NCI-H446 treated with DMSO at 0.1 percent for 48 hours (cell line): Measurements from ENCODE around the gene ENKD1.

Source experiments
- DNase-seq: peaks from one replicate; lab custom pipeline; 2025; lab: John Stamatoyannopoulos, UW

ENKD1 gene

GRCh38 chr16:67651039-67651438, 15.5 kb downstream of the ENKD1 start:
- DNase-seq, result no peak

DNA sequence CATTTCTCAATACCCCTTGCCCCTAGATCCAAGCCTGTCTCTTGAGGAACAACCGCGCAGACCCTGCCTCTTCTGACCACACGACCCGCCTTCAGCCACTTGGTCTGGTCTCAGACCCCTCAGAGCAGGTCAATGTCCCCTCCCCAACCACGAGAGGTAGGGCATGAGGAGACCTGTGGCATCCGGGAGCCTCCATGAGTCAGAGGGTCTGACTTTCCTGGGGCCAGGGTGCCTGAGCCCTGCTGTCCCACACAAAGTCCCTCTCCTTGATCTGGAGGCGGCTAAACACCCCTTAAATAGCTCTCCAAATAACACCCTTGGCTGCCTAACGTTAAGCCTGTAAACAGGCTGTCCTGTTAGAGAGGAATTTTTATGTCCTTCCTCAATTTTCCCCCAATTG, 16.5 kb downstream of the ENKD1 start:
- no peak for DNase-seq

DNA sequence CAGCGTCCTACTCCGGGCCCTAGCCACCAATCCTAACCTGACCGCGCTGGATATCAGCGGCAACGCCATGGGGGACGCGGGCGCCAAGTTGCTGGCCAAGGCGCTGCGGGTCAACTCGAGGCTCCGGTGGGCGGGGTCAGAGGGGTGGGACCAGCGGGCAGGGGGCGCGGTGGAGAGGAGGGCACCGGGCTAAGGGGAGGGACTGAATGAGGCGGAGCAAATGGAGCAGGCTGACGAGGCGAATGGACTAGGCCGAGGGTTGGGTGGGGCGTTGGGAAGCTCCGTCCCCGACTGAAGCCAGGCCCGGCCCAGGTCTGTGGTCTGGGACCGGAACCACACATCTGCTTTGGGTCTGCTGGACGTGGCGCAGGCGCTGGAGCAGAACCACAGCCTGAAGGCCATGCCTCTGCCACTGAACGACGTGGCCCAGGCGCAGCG, 17.0 kb downstream of the ENKD1 start:
- DNase-seq, result no peak

- no peak for DNase-seq
These were observed 17.7 kb downstream of the ENKD1 start for GRCh38 chr16:67648764-67649407.

GRCh38 chr16:67648088-67648763, 18.3 kb downstream of the ENKD1 start:
- no peak for DNase-seq

DNA sequence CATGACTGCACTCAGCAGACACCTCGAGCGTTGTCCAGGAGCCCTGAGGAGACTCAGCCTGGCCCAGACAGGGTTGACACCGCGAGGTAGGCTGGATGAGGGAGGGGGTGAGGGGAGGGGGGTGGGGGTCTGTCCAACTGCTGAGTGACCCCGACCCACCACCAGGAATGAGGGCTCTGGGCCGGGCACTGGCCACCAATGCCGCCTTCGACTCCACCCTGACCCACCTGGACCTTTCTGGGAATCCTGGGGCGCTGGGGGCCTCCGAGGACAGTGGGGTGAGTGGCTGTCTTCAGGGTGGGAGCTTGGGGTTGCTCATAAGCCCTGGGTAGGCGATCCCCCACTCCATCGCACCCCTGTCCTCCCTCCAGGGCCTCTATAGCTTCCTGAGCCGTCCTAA, 18.9 kb downstream of the ENKD1 start:
- DNase-seq, result no peak

GRCh38 chr16:67647111-67647651, 19.4 kb downstream of the ENKD1 start:
- no peak for DNase-seq

DNA sequence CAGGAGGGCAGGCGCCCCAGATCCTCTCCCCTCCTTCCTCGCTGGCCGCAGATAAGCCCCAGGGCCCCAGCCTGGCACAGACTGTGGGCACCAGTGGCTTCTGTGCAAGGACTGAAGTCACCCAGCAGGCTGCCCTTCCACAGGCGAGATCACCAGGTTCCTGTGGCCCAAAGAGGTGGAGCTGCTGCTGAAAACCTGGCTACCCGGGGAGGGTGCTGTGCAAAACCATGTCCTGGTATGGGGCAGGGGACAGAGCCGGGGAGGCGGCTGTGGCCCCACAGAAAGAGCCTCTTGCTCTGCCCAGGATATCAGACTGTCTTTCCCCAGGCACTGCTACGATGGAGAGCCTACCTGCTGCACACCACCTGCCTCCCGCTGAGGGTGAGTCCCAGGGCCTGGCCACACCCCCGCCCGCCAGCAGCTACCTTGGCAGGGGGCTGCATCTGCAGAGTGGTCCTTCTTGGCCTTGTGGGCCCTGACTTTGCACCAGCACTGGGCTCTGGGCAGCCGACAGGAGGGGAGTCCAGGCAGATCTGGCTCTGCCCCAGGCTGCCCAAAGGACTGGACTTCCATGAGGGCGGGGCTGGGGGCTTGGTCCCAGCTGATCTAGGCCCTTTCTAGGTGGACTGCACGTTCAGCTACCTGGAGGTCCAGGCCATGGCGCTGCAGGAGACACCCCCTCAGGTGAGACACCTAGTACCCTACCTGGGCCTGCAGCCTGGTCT, 21.0 kb downstream of the ENKD1 start:
- DNase-seq, result no peak

GRCh38 chr16:67644038-67644437, 22.5 kb downstream of the ENKD1 start:
- DNase-seq, result no peak

DNA sequence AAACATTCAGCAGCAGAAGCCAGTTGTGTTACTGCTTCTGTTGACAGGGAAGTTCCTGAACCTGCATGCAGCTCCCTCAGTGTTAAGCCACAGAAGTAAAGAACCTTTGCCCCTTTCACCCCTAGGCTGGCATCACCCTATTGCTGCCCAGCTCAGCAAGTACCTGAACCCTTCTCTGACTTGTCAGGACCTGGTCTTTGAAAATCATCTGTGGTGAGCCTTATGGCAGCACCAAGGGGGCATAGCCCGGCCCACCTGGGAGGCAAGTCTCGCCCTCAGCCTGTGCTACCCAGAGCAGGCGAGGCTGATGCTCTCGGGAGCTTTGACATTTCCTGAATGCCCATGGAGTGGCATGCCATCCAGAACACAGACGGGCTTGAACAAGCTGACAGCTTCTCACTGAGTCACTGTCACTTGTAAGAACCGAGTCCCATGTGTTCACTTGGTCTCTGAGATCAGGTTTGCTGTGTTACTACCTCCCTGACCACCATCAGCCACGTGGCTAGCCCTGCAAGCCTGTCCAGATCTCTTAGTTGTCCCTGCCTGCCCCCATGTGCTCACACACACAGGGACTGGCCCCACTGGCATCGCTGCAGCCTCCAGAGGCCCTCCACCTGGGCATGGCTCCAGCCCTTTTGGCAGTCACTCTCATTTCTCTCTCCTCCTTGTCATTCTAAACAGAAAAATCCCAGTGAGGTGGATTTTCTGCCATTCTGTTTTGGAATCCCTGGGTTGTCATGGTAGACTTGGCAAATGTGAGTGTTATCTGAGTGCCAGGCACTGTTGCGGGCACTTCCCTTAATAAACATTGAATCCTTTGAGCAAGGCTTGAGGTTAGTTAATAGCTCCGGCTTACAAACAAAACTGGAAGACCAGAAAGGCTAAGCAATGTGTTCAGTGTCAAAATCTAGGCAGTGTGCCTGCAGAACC, 24.5 kb downstream of the ENKD1 start:
- peak; percentile 66 for DNase-seq

DNA sequence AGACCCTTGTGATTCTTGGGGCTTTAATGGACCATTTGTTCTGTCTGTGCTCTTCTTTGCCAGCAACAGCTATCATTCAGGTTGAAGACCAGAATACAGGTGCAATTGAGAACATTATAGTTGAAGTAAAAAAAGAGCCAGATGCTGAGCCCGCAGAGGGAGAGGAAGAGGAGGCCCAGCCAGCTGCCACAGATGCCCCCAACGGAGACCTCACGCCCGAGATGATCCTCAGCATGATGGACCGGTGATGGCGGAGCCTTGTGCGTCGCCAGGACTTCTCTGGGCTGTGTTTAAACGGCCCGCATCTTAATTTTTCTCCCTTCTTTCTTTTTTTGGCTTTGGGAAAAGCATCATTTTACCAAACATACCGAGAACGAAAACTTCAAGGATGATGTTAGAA, 28.9 kb downstream of the ENKD1 start:
- no peak for DNase-seq

GRCh38 chr16:67636713-67637112, 29.8 kb downstream of the ENKD1 start:
- DNase-seq, result no peak

DNA sequence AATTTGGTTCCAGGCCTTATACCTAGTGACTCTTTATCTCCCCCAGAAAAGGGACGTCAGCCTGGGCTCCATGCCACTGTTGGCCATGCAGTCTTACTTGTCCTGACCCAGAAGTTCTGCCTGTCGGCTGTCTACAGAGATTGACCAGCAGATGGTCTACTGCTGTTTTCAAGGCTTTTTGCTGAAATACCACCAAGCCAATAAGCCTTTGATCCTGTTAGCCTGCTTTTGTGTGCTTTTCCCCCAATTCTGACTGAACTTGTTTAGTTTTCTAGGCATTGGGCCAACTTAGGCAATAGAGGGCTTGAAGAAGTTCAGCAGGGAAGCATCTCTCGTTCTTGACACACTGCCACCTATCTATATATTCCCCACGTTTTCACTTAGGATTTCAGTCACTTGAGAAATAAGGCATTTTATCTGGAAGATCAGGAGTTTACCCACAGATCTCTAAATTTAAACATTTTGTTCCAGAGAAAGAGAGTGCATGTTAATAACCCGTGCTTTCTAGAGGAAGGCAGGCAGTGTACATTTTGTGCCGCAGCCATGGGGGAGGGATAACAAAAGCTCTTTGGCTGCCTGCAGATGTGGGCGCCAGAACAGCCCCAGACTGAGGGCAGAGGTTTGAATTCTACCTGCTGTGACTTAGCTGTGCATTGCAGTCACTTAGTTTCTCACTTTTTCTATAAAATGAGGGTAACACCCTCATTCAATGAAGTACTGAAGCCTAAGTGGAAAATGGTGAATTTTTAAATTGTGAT, 34.0 kb downstream of the ENKD1 start:
- no peak for DNase-seq

DNA sequence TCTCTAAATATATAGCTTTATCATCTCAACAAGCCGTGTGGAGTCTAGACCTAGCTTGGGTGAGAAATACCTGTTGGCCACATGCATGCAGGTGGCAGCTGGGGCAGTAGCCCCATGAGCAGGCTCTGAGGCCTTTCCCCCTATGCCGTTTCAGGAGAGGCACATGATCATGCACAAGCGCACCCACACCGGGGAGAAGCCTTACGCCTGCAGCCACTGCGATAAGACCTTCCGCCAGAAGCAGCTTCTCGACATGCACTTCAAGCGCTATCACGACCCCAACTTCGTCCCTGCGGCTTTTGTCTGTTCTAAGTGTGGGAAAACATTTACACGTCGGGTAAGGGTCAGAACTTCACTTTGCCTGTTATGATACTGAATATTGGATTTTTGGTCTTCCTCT, 38.3 kb downstream of the ENKD1 start:
- DNase-seq, result no peak

GRCh38 chr16:67613808-67614207, 52.7 kb downstream of the ENKD1 start:
- no peak for DNase-seq
